Endothelial cell (in vitro differentiated cells): Measurements from ENCODE around the gene RALGAPB. TPM values are rescaled to one million over a fixed set of nuclear protein-coding genes. Genes with fewer than 3 reads are reported as not detected.

Experiments
- DNase-seq: peaks from one replicate; pipeline ENCODE4 v3.0.0; 2021; ENCODE audit warnings: low spot score
- H3K27ac Mint-ChIP-seq: one replicate; pipeline ENCODE4 v1.8.0; 2021; ENCODE audit warnings: mixed read lengths, inconsistent platforms; ENCODE audit not compliant: unreplicated experiment
- H3K27me3 Mint-ChIP-seq: one replicate; pipeline ENCODE4 v1.8.0; 2021; ENCODE audit warnings: mild to moderate bottlenecking, moderate library complexity, mixed read lengths, inconsistent platforms; ENCODE audit not compliant: unreplicated experiment
- H3K36me3 Mint-ChIP-seq: one replicate; pipeline ENCODE4 v1.8.0; 2021; ENCODE audit warnings: mild to moderate bottlenecking, low read depth, mixed read lengths, inconsistent platforms; ENCODE audit not compliant: unreplicated experiment
- H3K4me1 Mint-ChIP-seq: one replicate; pipeline ENCODE4 v1.8.0; 2021; ENCODE audit warnings: mild to moderate bottlenecking, mixed read lengths, inconsistent platforms; ENCODE audit not compliant: unreplicated experiment
- H3K4me3 Mint-ChIP-seq: one replicate; pipeline ENCODE4 v1.8.0; 2021; ENCODE audit warnings: mild to moderate bottlenecking, mixed read lengths, inconsistent platforms; ENCODE audit not compliant: unreplicated experiment
- H3K9me3 Mint-ChIP-seq: one replicate; pipeline ENCODE4 v1.8.0; 2021; ENCODE audit warnings: mixed read lengths, inconsistent platforms; ENCODE audit not compliant: unreplicated experiment
- microRNA-seq: library from miRNA; unstranded; fragments of <30 nt; microRNA quantifications from one replicate; pipeline ENCODE4, GENCODE V29; 2020; ENCODE audit not compliant: unreplicated experiment
- total RNA-seq: library from RNA; stranded (reverse); fragmentation: NEBNext Ultra II Directional; extraction: Animal tissue kit (Norgen Biotek cat#: 25700); gene quantifications from one replicate; pipeline ENCODE4 v1.2.1, GENCODE V29; 2021; ENCODE audit not compliant: unreplicated experiment
- TF ChIP-seq, protein P1 (sequence below): fragments of 200-600 bp; sonication (generic); IDR thresholded peaks from one replicate; pipeline ENCODE4 v1.5.0; 2021; ENCODE audit warnings: antibody characterized with exemption; ENCODE audit not compliant: unreplicated experiment

RALGAPB gene
- total RNA-seq, 1 donor from 2014 or later, result 46.0 TPM

GRCh38 chr20:38620441-38620840, 147.8 kb downstream of the RALGAPB start:
- no peak for DNase-seq
- Mint-ChIP-seq H3K9me3 (no peaks in the 10 kb centered on the region), H3K36me3 (no peaks in the 10 kb centered on the region), H3K27ac (no peak overlapping the region), H3K4me1 (peaks cover 6% of the 10 kb centered on the region), H3K4me3 (no peak overlapping the region), H3K27me3 (peaks cover 8% of the 10 kb centered on the region)
- TF ChIP-seq, protein P1, sequence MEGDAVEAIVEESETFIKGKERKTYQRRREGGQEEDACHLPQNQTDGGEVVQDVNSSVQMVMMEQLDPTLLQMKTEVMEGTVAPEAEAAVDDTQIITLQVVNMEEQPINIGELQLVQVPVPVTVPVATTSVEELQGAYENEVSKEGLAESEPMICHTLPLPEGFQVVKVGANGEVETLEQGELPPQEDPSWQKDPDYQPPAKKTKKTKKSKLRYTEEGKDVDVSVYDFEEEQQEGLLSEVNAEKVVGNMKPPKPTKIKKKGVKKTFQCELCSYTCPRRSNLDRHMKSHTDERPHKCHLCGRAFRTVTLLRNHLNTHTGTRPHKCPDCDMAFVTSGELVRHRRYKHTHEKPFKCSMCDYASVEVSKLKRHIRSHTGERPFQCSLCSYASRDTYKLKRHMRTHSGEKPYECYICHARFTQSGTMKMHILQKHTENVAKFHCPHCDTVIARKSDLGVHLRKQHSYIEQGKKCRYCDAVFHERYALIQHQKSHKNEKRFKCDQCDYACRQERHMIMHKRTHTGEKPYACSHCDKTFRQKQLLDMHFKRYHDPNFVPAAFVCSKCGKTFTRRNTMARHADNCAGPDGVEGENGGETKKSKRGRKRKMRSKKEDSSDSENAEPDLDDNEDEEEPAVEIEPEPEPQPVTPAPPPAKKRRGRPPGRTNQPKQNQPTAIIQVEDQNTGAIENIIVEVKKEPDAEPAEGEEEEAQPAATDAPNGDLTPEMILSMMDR, result no peak

DNA sequence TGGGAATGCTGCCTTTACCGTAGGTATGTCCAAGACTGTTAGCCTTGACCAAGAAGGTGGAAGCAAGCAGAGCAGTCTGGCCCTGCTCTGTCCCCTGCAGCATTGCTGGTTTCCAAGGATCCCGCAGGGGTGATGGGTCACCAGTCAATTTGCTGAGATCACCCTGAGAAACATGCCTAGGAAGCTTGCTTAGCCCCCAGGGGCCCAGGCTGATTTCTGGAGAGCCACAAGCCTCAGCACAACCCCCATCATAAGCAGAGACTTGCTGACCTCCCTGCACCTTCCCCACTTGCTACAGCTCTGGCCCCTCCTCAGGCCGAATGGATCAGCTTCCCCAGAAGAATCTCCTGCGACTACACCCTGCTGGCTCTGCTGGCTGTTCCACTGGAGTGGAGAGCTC, 150.4 kb downstream of the RALGAPB start:
- Mint-ChIP-seq H3K27me3 (peaks cover 4% of the 10 kb centered on the region), H3K4me3 (no peak overlapping the region), H3K9me3 (no peaks in the 10 kb centered on the region), H3K27ac (no peak overlapping the region), H3K4me1 (peaks cover 9% of the 10 kb centered on the region), H3K36me3 (no peaks in the 10 kb centered on the region)
- no peak for DNase-seq
- TF ChIP-seq, protein P1, result no peak

- TF ChIP-seq, protein P1, result no peak
- Mint-ChIP-seq H3K9me3 (no peaks in the 10 kb centered on the region), H3K27me3 (peaks cover 4% of the 10 kb centered on the region), H3K4me1 (peaks cover 12% of the 10 kb centered on the region), H3K36me3 (no peaks in the 10 kb centered on the region), H3K27ac (no peak overlapping the region), H3K4me3 (no peak overlapping the region)
- no peak for DNase-seq
Observed at GRCh38 chr20:38624084-38624483, 151.4 kb downstream of the RALGAPB start.

GRCh38 chr20:38625896-38626295, 153.3 kb downstream of the RALGAPB start:
- no peak overlapping the region for H3K4me3 Mint-ChIP-seq
- no peak for DNase-seq
- no peak overlapping the region for H3K27ac Mint-ChIP-seq
- TF ChIP-seq, protein P1, result no peak
- peaks cover 16% of the 10 kb centered on the region for H3K4me1 Mint-ChIP-seq
- H3K9me3 Mint-ChIP-seq, result no peaks in the 10 kb centered on the region
- peaks cover 4% of the 10 kb centered on the region for H3K27me3 Mint-ChIP-seq
- H3K36me3 Mint-ChIP-seq, result no peaks in the 10 kb centered on the region

DNA sequence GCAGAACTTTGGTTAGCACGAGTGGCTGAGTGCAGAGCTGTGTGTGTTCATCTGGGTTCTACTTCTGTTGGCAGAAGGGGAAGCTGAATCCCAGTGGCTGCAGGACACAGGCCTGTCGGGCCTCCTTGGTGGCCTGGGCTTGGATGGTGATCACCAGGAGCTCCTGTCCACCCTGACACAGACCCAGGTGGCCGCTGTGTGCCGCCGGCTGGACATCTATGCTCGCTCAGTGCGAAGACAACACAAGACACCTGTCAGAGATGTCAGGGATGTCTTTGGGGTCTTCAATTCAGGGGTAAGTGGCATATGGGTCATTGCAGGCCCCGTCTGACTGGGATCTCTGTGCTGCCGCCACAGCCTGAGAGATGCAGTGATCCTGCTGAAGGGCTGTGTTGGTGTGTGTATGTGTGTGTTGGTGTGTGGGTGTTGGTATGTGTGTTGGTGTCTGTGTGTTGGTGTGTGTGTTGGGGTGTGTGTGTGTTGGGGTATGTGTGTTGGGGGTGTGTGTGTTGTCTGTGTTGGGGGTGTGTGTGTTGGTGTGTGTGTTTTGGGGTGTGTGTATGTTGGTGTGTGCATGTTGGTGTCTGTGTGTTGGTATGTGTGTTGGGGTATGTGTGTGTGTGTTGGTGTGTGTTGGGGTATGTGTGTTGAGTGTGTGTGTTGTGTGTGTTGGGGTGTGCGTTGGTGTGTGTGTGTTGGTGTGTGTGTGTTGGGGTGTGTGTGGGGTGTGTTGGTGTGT, 154.4 kb downstream of the RALGAPB start:
- no peak for DNase-seq
- Mint-ChIP-seq H3K9me3 (no peaks in the 10 kb centered on the region), H3K27ac (no peak overlapping the region), H3K36me3 (no peaks in the 10 kb centered on the region), H3K4me3 (no peak overlapping the region), H3K27me3 (peaks cover 4% of the 10 kb centered on the region), H3K4me1 (peaks cover 13% of the 10 kb centered on the region)
- TF ChIP-seq, protein P1, result no peak

Small RNA genes within 50 kb of the gene (microRNA-seq; reads per million reads assigned to microRNA genes)
- not detected for gene MIR548O2

Other genes starting within 250 kb of the RALGAPB start
- not detected for gene KIAA1755, start 212.1 kb upstream of the RALGAPB start, total RNA-seq
- not detected for gene BPI, start 168.7 kb upstream of the RALGAPB start, total RNA-seq
- gene LBP, start 126.4 kb upstream of the RALGAPB start, total RNA-seq, result 1.2 TPM
- gene SNHG17, start 37.5 kb upstream of the RALGAPB start, total RNA-seq, result 18.0 TPM
- not detected for gene ADIG, start 108.4 kb downstream of the RALGAPB start, total RNA-seq
- 0.64 TPM for gene ARHGAP40, start 129.0 kb downstream of the RALGAPB start, total RNA-seq